B cell (primary cell): ENCODE data around the gene CAPN10. TPM values are rescaled to one million over a fixed set of nuclear protein-coding genes. Genes with fewer than 3 reads are reported as not detected.

Experiments used
- ATAC-seq: fragments of 200-7000 bp; cut with Tn5 transposase; one replicate; pipeline ENCODE4 v1.10.0; 2021; ENCODE audit warnings: low read depth, mild to moderate bottlenecking, moderate number of reproducible peaks, moderate library complexity
- CTCF ChIA-PET: fragments of 350-600 bp; sonication (Branson Sonifier 250); formaldehyde crosslinking; loops from one replicate; lab custom pipeline; 2021; ENCODE audit warnings: antibody characterized with exemption, inconsistent platforms; lab: Charles Lee
- POLR2A ChIA-PET: fragments of 350-600 bp; sonication (Branson Sonifier 250); formaldehyde crosslinking; loops from one replicate; lab custom pipeline; 2021; ENCODE audit warnings: antibody characterized with exemption; lab: Charles Lee
- DNase-seq: peaks from one replicate; pipeline ENCODE4 v3.0.0; 2013
- H2AFZ ChIP-seq: 2 replicates; pipeline ENCODE4 v1.6.1; 2012; ENCODE audit warnings: mild to moderate bottlenecking, low read depth, low read length; ENCODE audit not compliant: insufficient read depth, poor library complexity, severe bottlenecking
- H3K27ac ChIP-seq, 2 donors: 1 replicate in 1 of 2; 2 replicates in 1 of 2; pipeline ENCODE4 v1.5.1; 2012 to 2013; ENCODE audit warnings: low read length in 2 of 2, mild to moderate bottlenecking in 2 of 2, moderate library complexity in 1 of 2
- H3K27me3 ChIP-seq, 4 experiments: fragments of 200-600 bp in 1 of 4; sonication (generic) in 1 of 4; replicated peaks in 1 of 4; 1 replicate in 2 of 4; 2 replicates in 2 of 4; pipeline versions ENCODE4 v1.6.1 to v1.7.0; 2013 to 2016; ENCODE audit warnings: low read length in 3 of 4, mild to moderate bottlenecking in 2 of 4, mixed read lengths in 1 of 4, moderate library complexity in 1 of 4; ENCODE audit not compliant: insufficient read depth in 4 of 4, control insufficient read depth in 3 of 4; ENCODE audit errors: control extremely low read depth in 1 of 4
- H3K36me3 ChIP-seq, 2 experiments: replicated peaks in 1 of 2; 1 replicate in 1 of 2; 2 replicates in 1 of 2; pipeline versions ENCODE4 v1.6.1 to v1.7.1; 2013; ENCODE audit warnings: low read length in 1 of 2; ENCODE audit not compliant: insufficient read depth in 2 of 2, control insufficient read depth in 1 of 2; ENCODE audit errors: control extremely low read depth in 1 of 2, extremely low read depth in 1 of 2
- H3K4me1 ChIP-seq, 2 donors: fragments of 200-600 bp in 1 of 2; sonication (generic) in 1 of 2; 1 replicate in 1 of 2; 2 replicates in 1 of 2; pipeline versions ENCODE4 v1.5.1 to v1.6.1; 2013 to 2017; ENCODE audit warnings: low read length in 2 of 2; ENCODE audit not compliant: control insufficient read depth in 2 of 2, insufficient read depth in 2 of 2
- H3K4me2 ChIP-seq: replicated peaks from 2 replicates; pipeline ENCODE3; 2012; ENCODE audit warnings: mild to moderate bottlenecking, low read depth, low read length; ENCODE audit not compliant: poor library complexity, severe bottlenecking
- H3K4me3 ChIP-seq, 5 experiments: fragments of 200-600 bp in 1 of 5; sonication (generic) in 1 of 5; 1 replicate in 3 of 5; 2 replicates in 2 of 5; pipeline versions ENCODE4 v1.5.1 to v1.7.0; 2011 to 2016; ENCODE audit warnings: low read length in 4 of 5, mild to moderate bottlenecking in 4 of 5, low read depth in 2 of 5, control low read depth in 1 of 5, moderate library complexity in 1 of 5; ENCODE audit not compliant: insufficient read depth in 1 of 5; ENCODE audit errors: control extremely low read depth in 1 of 5, extremely low read depth in 1 of 5
- H3K79me2 ChIP-seq: fragments of 200-600 bp; sonication (generic); one replicate; pipeline ENCODE4 v1.6.0; 2016; ENCODE audit warnings: low read length; ENCODE audit not compliant: control insufficient read depth, insufficient read depth
- H3K9ac ChIP-seq: fragments of 200-600 bp; sonication (generic); 2 replicates; pipeline ENCODE4 v1.6.1; 2017; ENCODE audit warnings: mild to moderate bottlenecking, low read length, moderate library complexity
- H3K9me3 ChIP-seq, 3 donors: one replicate each; pipeline versions ENCODE4 v1.6.1 to v1.7.1; 2013; ENCODE audit warnings: low read length in 2 of 3; ENCODE audit not compliant: control insufficient read depth in 2 of 3, insufficient read depth in 1 of 3; ENCODE audit errors: control extremely low read depth in 1 of 3
- H4K20me1 ChIP-seq: 2 replicates; pipeline ENCODE4 v1.6.0; 2012; ENCODE audit warnings: mild to moderate bottlenecking, low read length; ENCODE audit not compliant: insufficient read depth, control insufficient read depth, poor library complexity, severe bottlenecking
- H3K27ac Mint-ChIP-seq: one replicate; pipeline ENCODE4 v1.8.0; 2021; ENCODE audit warnings: mixed read lengths
- H3K27me3 Mint-ChIP-seq: one replicate; pipeline ENCODE4 v1.8.0; 2021; ENCODE audit warnings: mixed read lengths
- H3K4me1 Mint-ChIP-seq: one replicate; pipeline ENCODE4 v1.8.0; 2021; ENCODE audit warnings: mixed read lengths
- H3K4me3 Mint-ChIP-seq: one replicate; pipeline ENCODE4 v1.8.0; 2021; ENCODE audit warnings: mixed read lengths
- H3K9me3 Mint-ChIP-seq: one replicate; pipeline ENCODE4 v1.8.0; 2022; ENCODE audit warnings: mixed read lengths; ENCODE audit not compliant: insufficient read depth
- CTCF ChIP-seq: fragments of 200-600 bp; IDR thresholded peaks from one replicate; pipeline ENCODE4 v1.8.0; 2022; ENCODE audit warnings: antibody characterized with exemption, mild to moderate bottlenecking
- EZH2 ChIP-seq: IDR thresholded peaks from 2 replicates; pipeline ENCODE4 v1.6.1; 2012; ENCODE audit warnings: borderline replicate concordance, low read depth, mild to moderate bottlenecking, moderate library complexity, low read length; ENCODE audit not compliant: insufficient read depth, poor library complexity, severe bottlenecking
- WGBS: methylation state at CpG from one replicate; pipeline ENCODE4 v1.1.5; 2013; ENCODE audit warnings: missing lambda C conversion rate; ENCODE audit not compliant: insufficient coverage; 5-methylcytosine and 5-hydroxymethylcytosine counted together
- intact Hi-C: fragments of 100-400 bp; cut with micrococcal nuclease; formaldehyde crosslinking; loops from one replicate; pipeline ENCODE4 v1.10.0; 2022
- polyA plus RNA-seq: library from polyadenylated mRNA; depleted of rRNA; stranded (reverse); fragments of >200 nt; gene quantifications from 2 replicates; pipeline ENCODE4 v1.2.3, GENCODE V29; 2012
- total RNA-seq, 2 donors: library from RNA; stranded (reverse); fragments of 120-200 nt in 1 of 2; gene quantifications; 1 replicate in 1 of 2; 2 replicates in 1 of 2; pipeline versions ENCODE4 v1.2.3 to v1.2.4, GENCODE V29; 2013 to 2022

CAPN10 gene
- total and polyA plus RNA-seq, 2 donors (not counting 1 experiment from before 2014, with no cell fraction given), result 73.4 to 92.1 TPM

- Mint-ChIP-seq H3K27ac (no peak overlapping the region), H3K4me3 (no peak overlapping the region), H3K9me3 (no peaks in the 10 kb centered on the region), H3K27me3 (peaks cover 9% of the 10 kb centered on the region), H3K4me1 (peaks cover 5% of the 10 kb centered on the region)
- no peaks in the 10 kb centered on the region for H3K36me3 ChIP-seq
- TF ChIP-seq CTCF, result no peak
- no peak for TF ChIP-seq EZH2
- peaks cover 0 to 20% (median 6%) of the 10 kb centered on the region in 3 donors for H3K9me3 ChIP-seq
- no peak for DNase-seq
- peaks cover 31 to 36% of the 10 kb centered on the region in 2 donors for H3K4me1 ChIP-seq
- H2AFZ ChIP-seq, result no peak overlapping the region
- ATAC-seq, result no peak
- H3K4me3 ChIP-seq, result no peak overlapping the region
- no peak overlapping the region for H3K27ac ChIP-seq
- no peaks in the 10 kb centered on the region for H4K20me1 ChIP-seq
- no peak overlapping the region for H3K9ac ChIP-seq
- peaks cover 0 to 6% (median 3%) of the 10 kb centered on the region in 4 experiments for H3K27me3 ChIP-seq
- no peaks in the 10 kb centered on the region for H3K79me2 ChIP-seq
- POLR2A ChIA-PET, result no interaction called here
- CTCF ChIA-PET, result no interaction called here
- H3K4me2 ChIP-seq, result no peak overlapping the region
- WGBS, result 90% methylated on average over 15 of the region's 19 CpGs
- intact Hi-C loops, result no loop called here
Measured at GRCh38 chr2:240619506-240620148, 33.1 kb downstream of the CAPN10 start.

- ATAC-seq (no peak), DNase-seq (no peak)
- POLR2A ChIA-PET, result no interaction called here
- H4K20me1 ChIP-seq, result no peaks in the 10 kb centered on the region
- H2AFZ ChIP-seq, result no peak overlapping the region
- no peaks in the 10 kb centered on the region for H3K79me2 ChIP-seq
- peak overlapping the region in 1 of 5 experiments; percentile 35 for H3K4me3 ChIP-seq
- H3K9me3 Mint-ChIP-seq, result no peaks in the 10 kb centered on the region
- peaks cover 35 to 43% of the 10 kb centered on the region in 2 donors for H3K4me1 ChIP-seq
- no peaks in the 10 kb centered on the region for H3K36me3 ChIP-seq
- intact Hi-C loops, result no loop called here
- WGBS, result 90% methylated on average over 11 of the region's 13 CpGs
- no peak overlapping the region for H3K27ac ChIP-seq
- H3K27me3 ChIP-seq, result peaks cover 0 to 8% (median 3%) of the 10 kb centered on the region in 4 experiments
- H3K4me1 Mint-ChIP-seq, result peaks cover 10% of the 10 kb centered on the region
- H3K27ac Mint-ChIP-seq, result no peak overlapping the region
- CTCF ChIA-PET, result no interaction called here
- TF ChIP-seq CTCF (no peak), EZH2 (no peak)
- H3K4me3 Mint-ChIP-seq, result no peak overlapping the region
- H3K9ac ChIP-seq, result no peak overlapping the region
- peaks cover 0 to 20% (median 6%) of the 10 kb centered on the region in 3 donors for H3K9me3 ChIP-seq
- H3K4me2 ChIP-seq, result peak overlapping the region; percentile 67
- peaks cover 14% of the 10 kb centered on the region for H3K27me3 Mint-ChIP-seq
Measured at GRCh38 chr2:240620149-240620731, 33.7 kb downstream of the CAPN10 start.
